HG03196 (cell line): ENCODE data around the gene MOGAT3.

Experiments used
- ATAC-seq: cut with Tn5 transposase; IDR thresholded peaks from one replicate; pipeline ENCODE4 v1.9.1; 2021; ENCODE audit not compliant: unreplicated experiment

MOGAT3 gene

GRCh38 chr7:101162551-101163278, 38.1 kb downstream of the MOGAT3 start:
- no peak for ATAC-seq

DNA sequence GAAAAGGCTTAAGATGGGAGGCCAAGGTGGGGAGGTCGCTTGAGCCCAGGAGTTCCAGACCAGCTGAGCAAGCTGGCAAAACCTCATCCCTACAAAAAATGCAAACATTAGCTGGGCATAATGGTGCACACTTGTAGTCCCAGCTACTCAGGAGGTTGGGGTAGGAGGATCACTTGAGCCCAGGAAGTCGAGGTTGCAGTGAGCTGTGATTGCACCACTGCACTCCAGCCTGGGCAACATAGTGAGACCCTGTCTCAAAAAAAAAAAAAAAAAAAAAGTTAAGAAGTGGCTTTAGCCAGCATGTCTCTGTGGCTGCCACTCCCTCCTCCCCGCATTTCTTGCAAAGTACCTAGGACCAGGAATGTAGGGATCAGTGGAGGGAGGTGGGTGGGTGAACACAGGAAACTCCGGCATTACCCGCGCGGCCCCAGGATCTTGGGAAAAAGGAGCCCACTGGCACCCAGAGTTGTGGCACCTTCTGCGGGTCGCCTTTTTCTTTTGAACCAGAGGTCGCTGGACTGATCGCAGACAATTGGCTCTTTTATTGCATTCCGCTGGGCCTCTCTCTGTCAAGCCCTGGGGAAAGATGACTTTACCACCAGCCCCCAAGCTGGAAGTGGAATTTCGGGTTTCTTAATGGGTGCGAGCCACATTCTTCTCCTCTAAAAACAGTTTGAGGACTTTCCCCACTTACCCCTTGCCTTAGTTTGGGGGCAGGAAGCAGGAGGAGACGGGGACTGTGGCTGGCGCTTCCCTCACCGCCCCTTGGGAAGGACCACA, 39.0 kb downstream of the MOGAT3 start:
- ATAC-seq = no peak

- ATAC-seq = no peak
Observed at GRCh38 chr7:101160910-101161309, 39.9 kb downstream of the MOGAT3 start.

DNA sequence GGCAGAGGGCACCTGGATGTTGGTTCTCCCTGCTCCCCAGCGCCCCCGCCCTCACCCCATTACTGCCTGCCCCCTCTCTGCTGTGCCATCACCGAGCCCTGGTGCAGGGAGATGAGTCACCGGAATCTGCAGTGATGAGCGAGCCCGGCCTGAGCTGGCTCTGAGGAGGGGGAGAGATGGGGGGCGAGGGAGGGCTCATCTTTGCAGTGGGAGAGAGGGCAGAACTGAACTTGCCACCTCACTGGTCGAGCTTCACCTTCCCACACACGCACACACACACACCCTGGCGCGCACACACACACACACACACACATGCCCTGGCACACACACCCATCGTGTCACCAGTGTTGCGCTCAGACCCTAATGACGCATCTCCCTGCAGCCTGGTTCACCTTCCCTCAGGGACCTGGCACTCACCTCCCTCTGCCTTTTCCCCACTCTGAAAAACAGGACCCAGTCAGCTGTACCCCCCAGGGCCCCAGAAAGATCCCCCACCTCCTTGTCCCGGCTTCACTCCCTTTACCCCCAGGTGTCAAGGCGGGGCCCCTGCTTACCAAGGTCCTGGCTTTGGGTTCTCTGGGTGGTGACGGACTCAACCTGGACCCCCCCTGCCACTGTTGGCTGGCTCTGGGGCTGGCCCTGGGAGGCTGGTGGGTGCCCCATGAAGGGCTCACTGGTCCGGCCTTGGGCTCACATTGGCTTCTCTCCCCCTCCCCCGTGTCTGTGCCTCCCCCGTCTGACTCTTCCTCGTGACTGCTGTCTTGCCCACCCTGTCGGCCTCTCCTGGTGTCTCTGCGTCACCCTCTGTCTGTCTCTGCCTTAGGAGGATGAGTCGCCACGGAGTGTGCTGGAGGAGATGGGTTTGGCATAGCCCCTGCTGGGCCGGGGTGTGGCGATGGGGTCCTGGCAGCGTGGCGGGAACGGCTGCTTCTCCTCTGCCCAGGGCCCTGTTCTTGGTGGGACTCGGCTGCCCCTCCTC, 40.9 kb downstream of the MOGAT3 start:
- no peak for ATAC-seq

DNA sequence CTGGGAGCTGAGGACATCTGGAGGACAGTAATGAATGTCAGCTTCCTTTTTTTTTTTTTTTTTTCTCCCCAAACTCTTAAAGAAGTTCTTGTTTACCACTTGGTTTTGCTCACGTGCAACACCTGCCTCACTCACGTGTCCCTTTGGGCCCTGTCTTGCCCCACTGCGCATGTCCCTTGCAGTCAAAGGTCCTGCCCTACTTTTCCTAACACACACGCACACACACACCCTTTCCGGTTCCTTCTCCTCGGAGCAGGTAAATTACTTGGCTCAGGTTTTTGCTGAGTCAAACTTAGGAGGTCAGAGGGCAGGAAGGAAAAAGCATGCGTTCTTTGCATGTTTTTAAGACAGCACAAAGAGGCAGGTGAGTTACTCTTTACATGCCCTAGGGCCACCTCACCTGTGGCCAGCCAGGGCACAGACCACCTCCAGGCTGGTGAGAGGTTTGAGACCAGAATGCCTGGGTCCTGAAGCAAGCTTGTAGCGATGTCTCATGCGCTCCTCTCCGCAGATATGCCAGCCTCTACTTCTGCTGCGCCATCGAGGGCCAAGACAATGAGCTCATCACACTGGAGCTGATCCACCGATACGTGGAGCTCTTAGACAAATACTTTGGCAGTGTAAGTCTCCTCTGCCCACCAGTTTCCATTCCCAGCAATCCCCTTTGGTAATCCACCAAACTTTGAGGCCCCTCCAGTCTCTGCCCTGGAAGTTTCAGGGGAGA, 43.8 kb downstream of the MOGAT3 start:
- no peak for ATAC-seq

DNA sequence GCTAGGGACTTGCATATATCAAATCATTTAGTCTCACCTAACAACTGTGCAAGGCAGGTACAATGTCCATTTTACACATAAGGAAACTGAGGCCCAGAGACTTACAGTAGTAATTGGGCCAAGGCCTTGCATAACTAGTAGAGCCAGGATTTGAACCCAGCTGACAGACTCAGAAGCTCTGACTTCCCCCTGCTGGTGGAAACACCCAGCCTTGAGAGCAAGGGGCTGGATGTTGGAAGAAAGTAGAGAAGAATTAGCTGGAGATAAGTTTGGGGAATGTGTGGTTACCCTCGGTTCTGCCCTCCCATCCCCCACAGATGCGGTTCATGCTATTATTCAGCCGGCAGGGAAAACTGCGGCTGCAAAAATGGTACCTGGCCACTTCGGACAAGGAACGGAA, 44.6 kb downstream of the MOGAT3 start:
- ATAC-seq = no peak

GRCh38 chr7:101155303-101155702, 45.5 kb downstream of the MOGAT3 start:
- no peak for ATAC-seq

DNA sequence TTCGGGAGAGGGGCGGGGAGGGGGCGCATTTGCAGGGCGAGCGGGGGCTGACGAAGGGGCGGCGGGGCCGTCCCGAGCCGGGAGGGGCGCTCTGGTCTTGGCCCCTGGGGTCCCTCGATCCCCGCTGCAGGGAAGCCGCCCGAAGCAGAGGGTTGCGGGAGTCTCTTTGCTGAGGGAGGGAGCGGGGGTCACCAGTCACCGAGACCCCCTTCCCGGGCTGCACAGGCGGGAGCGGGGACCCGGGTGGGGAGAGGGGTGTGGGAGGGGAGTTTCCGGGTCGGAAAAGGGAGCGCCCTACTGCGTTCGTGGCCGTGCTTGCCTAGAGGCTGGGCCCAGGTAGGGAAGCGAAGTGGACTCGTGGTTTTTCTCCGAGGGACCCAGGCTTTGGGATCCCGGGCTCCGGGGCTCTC, 46.1 kb downstream of the MOGAT3 start:
- ATAC-seq = peak; percentile 20

- ATAC-seq = peak; percentile 75
Observed at GRCh38 chr7:101153969-101154692, 46.7 kb downstream of the MOGAT3 start, which contains the start of gene AP1S1. AP1S1 (plus strand) TSS chr7:101154476; CDS start chr7:101154515, 39 bp downstream.

GRCh38 chr7:101151908-101152651, 48.8 kb downstream of the MOGAT3 start:
- ATAC-seq = no peak
